ENCODE data around the gene MASP1. TPM values are rescaled to one million over a fixed set of nuclear protein-coding genes. Genes with fewer than 3 reads are reported as not detected.

MASP1 gene
- total RNA-seq, 1 experiment from 2014 or later, result not detected

- BruUV-seq (replicated peaks), result no TSS peak
- no peak overlapping the region for H3K4me2 ChIP-seq (ENCODE audit: low read length)
- CTCF ChIA-PET, result interaction anchor here (0.6 to 2.8 kb wide), 3 partner anchors 96 to 456 kb away, joined by 3 to 15 read pairs (median 7); no protein-coding TSS in a partner anchor
Observed at GRCh38 chr3:187222801-187223200, 68.7 kb downstream of the MASP1 start.

DNA sequence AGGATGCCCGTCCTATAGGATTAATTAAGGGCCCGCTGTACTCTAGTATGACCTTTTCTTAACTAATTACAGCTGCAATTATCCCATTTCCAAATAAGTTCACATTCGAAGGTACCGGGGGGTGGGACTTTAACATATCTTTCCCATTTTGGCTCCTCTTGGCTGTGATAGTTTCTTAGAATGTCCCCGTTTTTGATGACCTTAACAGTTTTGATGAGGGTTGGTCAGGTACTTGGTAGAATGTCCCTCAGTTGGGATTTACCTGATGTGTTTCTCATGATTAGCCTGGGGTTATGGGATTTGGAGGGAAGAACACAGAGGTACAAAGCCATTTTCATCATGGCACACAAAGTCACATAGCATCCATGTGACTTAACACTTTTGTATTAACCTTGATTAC lies 76.1 kb downstream of the MASP1 start:
- POLR2A ChIA-PET, result no interaction called here
- Histone ChIP-seq H3K4me2 (ENCODE audit: low read length) (no peak overlapping the region), H3K9me2 (ENCODE audit: insufficient read depth) (no peaks in the 10 kb centered on the region), H3K4me3 (replicated peaks in 1 of 2; ENCODE audit: low read depth in 1 of 2, low read length in 2 of 2) (no peak overlapping the region), H3K36me3 (ENCODE audit: control insufficient read depth in 1 of 2, insufficient read depth in 2 of 2, low read length in 2 of 2) (no peaks in the 10 kb centered on the region), H3K9me3 (ENCODE audit: control insufficient read depth in 1 of 2, insufficient read depth in 1 of 2, low read depth in 1 of 2, low read length in 2 of 2) (no peaks in the 10 kb centered on the region), H3K9ac (ENCODE audit: low read length) (no peak overlapping the region), H3K79me2 (ENCODE audit: insufficient read depth, low read length) (no peaks in the 10 kb centered on the region), H3K27ac (ENCODE audit: low read depth, low read length) (no peak overlapping the region), H4K20me1 (ENCODE audit: insufficient read depth) (no peaks in the 10 kb centered on the region), H3K27me3 (ENCODE audit: insufficient read depth, low read length) (no peaks in the 10 kb centered on the region), H2AFZ (ENCODE audit: low read depth, low read length, poor library complexity, severe bottlenecking) (no peak overlapping the region), H3K4me1 (ENCODE audit: control insufficient read depth in 1 of 2, insufficient read depth in 2 of 2, low read length in 2 of 2) (no peaks in the 10 kb centered on the region)
- DNase-seq (ENCODE audit: low read depth, low spot score) (no peak), ATAC-seq (no peak)
- no peak for TF ChIP-seq YY1 (IDR thresholded peaks at IDR 0.05; ENCODE audit: extremely low read depth, insufficient replicate concordance, low read depth, low read length)
- TF ChIP-seq ZNF274 (IDR thresholded peaks at IDR 0.05; ENCODE audit: low read depth, low read length), result no peak
- no peak for TF ChIP-seq SRF (IDR thresholded peaks at IDR 0.05; ENCODE audit: low read depth)
- TF ChIP-seq RAD21 (IDR thresholded peaks at IDR 0.05; ENCODE audit: low read depth), result no peak
- TF ChIP-seq, protein P1, sequence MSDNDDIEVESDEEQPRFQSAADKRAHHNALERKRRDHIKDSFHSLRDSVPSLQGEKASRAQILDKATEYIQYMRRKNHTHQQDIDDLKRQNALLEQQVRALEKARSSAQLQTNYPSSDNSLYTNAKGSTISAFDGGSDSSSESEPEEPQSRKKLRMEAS (IDR thresholded peaks at IDR 0.05), result no peak
- no peak for TF ChIP-seq POLR2A (IDR thresholded peaks at IDR 0.05; ENCODE audit: borderline replicate concordance, extremely low read depth, insufficient read depth, insufficient read length)
- TF ChIP-seq ZFX (IDR thresholded peaks at IDR 0.05), result no peak
- TF ChIP-seq FOSL1 (IDR thresholded peaks at IDR 0.05; ENCODE audit: low read depth), result no peak
- TF ChIP-seq EGR1 (IDR thresholded peaks at IDR 0.05; ENCODE audit: low read depth), result no peak
- TF ChIP-seq CEBPB (IDR thresholded peaks at IDR 0.05; ENCODE audit: low read depth), result no peak
- TF ChIP-seq TCF7L2 (IDR thresholded peaks at IDR 0.05; ENCODE audit: borderline replicate concordance, extremely low read depth, insufficient read depth, insufficient read length), result no peak
- TF ChIP-seq CBX3 (IDR thresholded peaks at IDR 0.05; ENCODE audit: low read depth), result no peak
- TF ChIP-seq JUND (IDR thresholded peaks at IDR 0.05), result no peak
- TF ChIP-seq EZH2 (IDR thresholded peaks at IDR 0.05), result no peak
- intact Hi-C loops (cut with micrococcal nuclease), result no loop called here
- no TSS peak for BruUV-seq (replicated peaks)
- RAD21 ChIA-PET (ENCODE audit: low non-redundant PET in 1 of 2, low total read pairs in 2 of 2, uncharacterized antibody in 2 of 2, unreplicated experiment in 2 of 2), result no interaction called here
- CTCF ChIA-PET, result no interaction called here

More at GRCh38 chr3:187222801-187223200, 68.7 kb downstream of the MASP1 start:
- Histone ChIP-seq H3K9ac (ENCODE audit: low read length) (no peak overlapping the region), H3K4me3 (replicated peaks in 1 of 2; ENCODE audit: low read depth in 1 of 2, low read length in 2 of 2) (no peak overlapping the region), H3K9me3 (ENCODE audit: control insufficient read depth in 1 of 2, insufficient read depth in 1 of 2, low read depth in 1 of 2, low read length in 2 of 2) (no peaks in the 10 kb centered on the region), H3K9me2 (ENCODE audit: insufficient read depth) (no peaks in the 10 kb centered on the region), H2AFZ (ENCODE audit: low read depth, low read length, poor library complexity, severe bottlenecking) (no peak overlapping the region), H3K27ac (ENCODE audit: low read depth, low read length) (no peak overlapping the region), H3K79me2 (ENCODE audit: insufficient read depth, low read length) (no peaks in the 10 kb centered on the region), H3K4me1 (ENCODE audit: control insufficient read depth in 1 of 2, insufficient read depth in 2 of 2, low read length in 2 of 2) (peaks cover 0 to 4% of the 10 kb centered on the region in 2 experiments; a peak in 2 of 4 replicates), H3K36me3 (ENCODE audit: control insufficient read depth in 1 of 2, insufficient read depth in 2 of 2, low read length in 2 of 2) (no peaks in the 10 kb centered on the region), H4K20me1 (ENCODE audit: insufficient read depth) (no peaks in the 10 kb centered on the region), H3K27me3 (ENCODE audit: insufficient read depth, low read length) (no peaks in the 10 kb centered on the region)
- intact Hi-C loops (cut with micrococcal nuclease), result no loop called here
- TF ChIP-seq EZH2phosphoT487 (IDR thresholded peaks at IDR 0.05; ENCODE audit: borderline replicate concordance) (no peak), SP1 (IDR thresholded peaks at IDR 0.05; ENCODE audit: low read depth) (no peak), ZFX (IDR thresholded peaks at IDR 0.05) (no peak), SRF (IDR thresholded peaks at IDR 0.05; ENCODE audit: low read depth) (no peak)
- TF ChIP-seq, protein P2, sequence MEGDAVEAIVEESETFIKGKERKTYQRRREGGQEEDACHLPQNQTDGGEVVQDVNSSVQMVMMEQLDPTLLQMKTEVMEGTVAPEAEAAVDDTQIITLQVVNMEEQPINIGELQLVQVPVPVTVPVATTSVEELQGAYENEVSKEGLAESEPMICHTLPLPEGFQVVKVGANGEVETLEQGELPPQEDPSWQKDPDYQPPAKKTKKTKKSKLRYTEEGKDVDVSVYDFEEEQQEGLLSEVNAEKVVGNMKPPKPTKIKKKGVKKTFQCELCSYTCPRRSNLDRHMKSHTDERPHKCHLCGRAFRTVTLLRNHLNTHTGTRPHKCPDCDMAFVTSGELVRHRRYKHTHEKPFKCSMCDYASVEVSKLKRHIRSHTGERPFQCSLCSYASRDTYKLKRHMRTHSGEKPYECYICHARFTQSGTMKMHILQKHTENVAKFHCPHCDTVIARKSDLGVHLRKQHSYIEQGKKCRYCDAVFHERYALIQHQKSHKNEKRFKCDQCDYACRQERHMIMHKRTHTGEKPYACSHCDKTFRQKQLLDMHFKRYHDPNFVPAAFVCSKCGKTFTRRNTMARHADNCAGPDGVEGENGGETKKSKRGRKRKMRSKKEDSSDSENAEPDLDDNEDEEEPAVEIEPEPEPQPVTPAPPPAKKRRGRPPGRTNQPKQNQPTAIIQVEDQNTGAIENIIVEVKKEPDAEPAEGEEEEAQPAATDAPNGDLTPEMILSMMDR (IDR thresholded peaks at IDR 0.05 in 2 of 3, conservative IDR thresholded peaks at IDR 0.05 in 1 of 3; ENCODE audit: borderline replicate concordance in 1 of 3, insufficient read depth in 1 of 3, low read depth in 2 of 3, low read length in 2 of 3), result no peak
- ChIA-PET POLR2A (no interaction called here), RAD21 (ENCODE audit: low non-redundant PET in 1 of 2, low total read pairs in 2 of 2, uncharacterized antibody in 2 of 2, unreplicated experiment in 2 of 2) (no interaction called here)
- no peak for DNase-seq (ENCODE audit: low read depth, low spot score)
- no peak for ATAC-seq
